Tongue (tissue), 2 donors: Measurements from ENCODE around the gene ZFYVE27. TPM values are rescaled to one million over a fixed set of nuclear protein-coding genes. Genes with fewer than 3 reads are reported as not detected.

Source experiments
- DNase-seq: peaks from one replicate; pipeline ENCODE4 v3.0.0-alpha.2; 2015
- total RNA-seq: library from RNA; depleted of rRNA; stranded (reverse); fragments of >200 nt; gene quantifications from one replicate; pipeline ENCODE4 v1.2.3, GENCODE V29; 2014

The ZFYVE27 gene
- total RNA-seq, 1 donor from 2014 or later: 18.1 TPM

GRCh38 chr10:97744405-97745035 is 7.6 kb downstream of the ZFYVE27 start:
- no peak for DNase-seq

GRCh38 chr10:97747573-97747972 is 10.6 kb downstream of the ZFYVE27 start:
- DNase-seq: no peak

- DNase-seq: no peak
These were observed 11.2 kb downstream of the ZFYVE27 start for GRCh38 chr10:97748116-97748515.

GRCh38 chr10:97752956-97753355 is 16.0 kb downstream of the ZFYVE27 start:
- DNase-seq: no peak

GRCh38 chr10:97754726-97755125 is 17.8 kb downstream of the ZFYVE27 start:
- DNase-seq: no peak

- no peak for DNase-seq
These were observed 18.8 kb downstream of the ZFYVE27 start for GRCh38 chr10:97755718-97756117.

GRCh38 chr10:97757471-97757870 is 20.5 kb downstream of the ZFYVE27 start:
- DNase-seq: no peak

GRCh38 chr10:97759158-97759887 is 22.4 kb downstream of the ZFYVE27 start:
- DNase-seq: peak; percentile 81

- no peak for DNase-seq
These were observed 23.0 kb downstream of the ZFYVE27 start for GRCh38 chr10:97759946-97760345.

- no peak for DNase-seq
These were observed 23.7 kb downstream of the ZFYVE27 start for GRCh38 chr10:97760461-97761257.

- no peak for DNase-seq
These were observed 24.5 kb downstream of the ZFYVE27 start for GRCh38 chr10:97761331-97761865.

GRCh38 chr10:97762056-97762455 is 25.1 kb downstream of the ZFYVE27 start:
- DNase-seq: no peak

GRCh38 chr10:97762816-97763215 is 25.9 kb downstream of the ZFYVE27 start:
- DNase-seq: peak; percentile 51

- peak; percentile 14 for DNase-seq
These were observed 26.5 kb downstream of the ZFYVE27 start for GRCh38 chr10:97763411-97763810.

- no peak for DNase-seq
These were observed 27.0 kb downstream of the ZFYVE27 start for GRCh38 chr10:97763947-97764346.

- no peak for DNase-seq
These were observed 27.6 kb downstream of the ZFYVE27 start for GRCh38 chr10:97764519-97764931.

GRCh38 chr10:97765201-97765600 is 28.3 kb downstream of the ZFYVE27 start:
- peak; percentile 59 for DNase-seq

GRCh38 chr10:97766106-97766810 is 29.3 kb downstream of the ZFYVE27 start:
- no peak for DNase-seq

- no peak for DNase-seq
These were observed 30.3 kb downstream of the ZFYVE27 start for GRCh38 chr10:97766996-97767924.

GRCh38 chr10:97768322-97769315 is 31.7 kb downstream of the ZFYVE27 start:
- no peak for DNase-seq
